ENCODE results near the gene PATZ1. TPM values are rescaled to one million over a fixed set of nuclear protein-coding genes. Genes with fewer than 3 reads are reported as not detected.

PATZ1 gene
- 19.6 and 22.4 TPM in 2 replicates for total RNA-seq

DNA sequence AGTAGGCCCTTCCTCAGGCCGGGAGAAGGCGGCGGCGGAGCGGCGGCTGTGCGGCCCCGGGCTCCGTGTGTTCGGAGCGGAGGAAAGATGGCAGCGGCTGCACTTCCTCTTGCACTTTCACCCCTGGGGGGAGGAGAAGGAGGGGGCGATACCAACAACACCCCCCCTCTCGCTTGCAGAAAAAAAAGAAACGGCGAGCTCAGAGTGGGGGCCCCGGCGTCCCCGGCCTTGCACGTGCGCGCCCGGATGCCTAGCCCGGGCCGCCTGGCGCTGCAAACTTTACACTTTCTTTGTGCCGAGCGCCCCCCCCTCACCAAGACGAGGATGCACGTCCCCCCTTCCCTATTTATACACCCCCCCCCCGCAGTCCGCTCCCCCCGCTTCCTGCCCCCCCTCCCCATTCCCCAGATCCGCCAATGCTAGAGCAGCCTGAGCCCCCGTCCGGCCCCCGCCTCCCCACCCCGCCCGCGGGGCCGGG is at the start of gene PATZ1:
Gene PATZ1 (minus strand): TSS at position 92 of the 478 bp plus-strand sequence. CDS start 744 bp downstream, outside the sequence.

DNA sequence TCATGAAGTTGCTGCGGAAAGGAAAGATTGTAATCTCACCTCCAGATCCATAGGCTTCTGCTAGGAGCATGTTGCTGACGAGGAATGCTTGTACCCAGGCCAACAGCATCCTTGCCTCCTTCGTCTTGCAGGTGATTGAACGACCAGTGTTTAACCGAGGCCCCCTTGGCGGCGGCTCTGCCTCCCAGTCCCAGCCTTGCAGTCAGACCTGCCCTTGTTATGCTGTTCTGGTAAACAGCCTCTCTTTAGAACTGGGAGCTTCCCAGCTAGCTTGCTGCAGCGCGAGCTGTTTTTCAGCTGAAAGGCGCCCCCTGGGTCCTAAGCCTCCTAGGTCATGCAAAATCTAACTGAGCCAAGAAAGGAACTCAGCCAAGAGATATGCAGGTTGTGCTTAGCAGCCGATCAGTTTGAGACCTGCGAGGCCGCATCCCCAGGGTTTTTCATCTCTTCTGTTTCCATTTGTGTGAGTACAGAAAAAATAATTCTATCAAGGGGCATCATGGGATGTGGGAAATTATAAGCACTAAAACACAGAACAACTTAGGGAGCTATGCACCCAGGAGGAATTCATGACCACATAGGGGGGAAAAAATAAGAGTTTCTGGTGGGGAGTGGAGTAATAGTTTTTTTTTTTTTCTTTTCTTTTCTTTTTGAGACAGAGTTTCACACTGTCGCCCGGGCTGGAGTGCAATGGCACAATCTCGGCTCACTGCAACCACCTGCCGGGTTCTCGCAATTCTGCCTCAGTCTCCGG is 53.7 kb downstream of the PATZ1 start, which contains the start of gene PIK3IP1:
Gene PIK3IP1 (minus strand): TSS at position 253 of the 754 bp plus-strand sequence. CDS start 144 bp downstream, at position 109.

Small RNA genes lying within 50 kb of the gene (small RNA-seq; reads per million reads assigned to genes)
- gene RNA5SP496 (not detected), gene RNU6-338P (not detected)

Other genes starting within 250 kb of the PATZ1 start
- gene SELENOM, start 238.8 kb downstream of the PATZ1 start, total RNA-seq: 144 and 174 TPM in 2 replicates
- gene INPP5J, start 223.4 kb downstream of the PATZ1 start, total RNA-seq: 0.24 TPM in 1 of 2 replicates, not detected in the other
- gene PLA2G3, start 205.8 kb downstream of the PATZ1 start, total RNA-seq: not detected in 2 replicates
- 53.9 and 54.2 TPM in 2 replicates for gene RNF185, start 186.2 kb downstream of the PATZ1 start, total RNA-seq
- gene LIMK2, start 134.0 kb downstream of the PATZ1 start, total RNA-seq: 21.3 and 24.8 TPM in 2 replicates
- 16.2 and 22.2 TPM in 2 replicates for gene PIK3IP1, start 53.9 kb downstream of the PATZ1 start, total RNA-seq
- gene DRG1, start 53.3 kb upstream of the PATZ1 start, total RNA-seq: 63.3 and 64.0 TPM in 2 replicates
- 13.7 and 14.6 TPM in 2 replicates for gene EIF4ENIF1, start 143.5 kb upstream of the PATZ1 start, total RNA-seq
- 9.5 and 15.9 TPM in 2 replicates for gene SFI1, start 150.2 kb upstream of the PATZ1 start, total RNA-seq